GM21723 (cell line): ENCODE results near the gene FYB2.

ENCODE experiments used
- ATAC-seq: cut with Tn5 transposase; IDR thresholded peaks from one replicate; pipeline ENCODE4 v1.9.1; 2021; ENCODE audit warnings: mild to moderate bottlenecking, moderate library complexity; ENCODE audit not compliant: unreplicated experiment

FYB2 gene

GRCh38 chr1:56719171-56719570 lies 100.0 kb downstream of the FYB2 start:
- no peak for ATAC-seq

- ATAC-seq: no peak
Observed at GRCh38 chr1:56715156-56715555, 104.0 kb downstream of the FYB2 start.

GRCh38 chr1:56713112-56713511 lies 106.1 kb downstream of the FYB2 start:
- ATAC-seq: no peak

GRCh38 chr1:56712150-56712549 lies 107.1 kb downstream of the FYB2 start:
- ATAC-seq: no peak

- no peak for ATAC-seq
Observed at GRCh38 chr1:56710646-56711045, 108.6 kb downstream of the FYB2 start.

- ATAC-seq: no peak
Observed at GRCh38 chr1:56709995-56710394, 109.2 kb downstream of the FYB2 start.

GRCh38 chr1:56709269-56709880 lies 109.8 kb downstream of the FYB2 start:
- peak; percentile 57 for ATAC-seq

- no peak for ATAC-seq
Observed at GRCh38 chr1:56707379-56707778, 111.8 kb downstream of the FYB2 start.

GRCh38 chr1:56703747-56704146 lies 115.5 kb downstream of the FYB2 start:
- no peak for ATAC-seq

GRCh38 chr1:56696663-56697062 lies 122.5 kb downstream of the FYB2 start:
- ATAC-seq: no peak

GRCh38 chr1:56688522-56689026 lies 130.6 kb downstream of the FYB2 start:
- ATAC-seq: no peak

GRCh38 chr1:56686169-56686568 lies 133.0 kb downstream of the FYB2 start:
- ATAC-seq: no peak

- no peak for ATAC-seq
Observed at GRCh38 chr1:56683569-56683968, 135.6 kb downstream of the FYB2 start.

GRCh38 chr1:56676571-56677035 lies 142.6 kb downstream of the FYB2 start:
- ATAC-seq: no peak

GRCh38 chr1:56675763-56676162 lies 143.4 kb downstream of the FYB2 start:
- no peak for ATAC-seq

- no peak for ATAC-seq
Observed at GRCh38 chr1:56672579-56672978, 146.6 kb downstream of the FYB2 start.

- no peak for ATAC-seq
Observed at GRCh38 chr1:56671542-56671941, 147.7 kb downstream of the FYB2 start.

- no peak for ATAC-seq
Observed at GRCh38 chr1:56671085-56671484, 148.1 kb downstream of the FYB2 start.

GRCh38 chr1:56670350-56670749 lies 148.9 kb downstream of the FYB2 start:
- ATAC-seq: no peak
